GM19455 (cell line): ENCODE results near the gene CRACDL.

Source experiments
- ATAC-seq: cut with Tn5 transposase; IDR thresholded peaks from one replicate; pipeline ENCODE4 v1.9.1; 2021; ENCODE audit not compliant: unreplicated experiment

The CRACDL gene

GRCh38 chr2:98805412-98806171 lies 130.4 kb downstream of the CRACDL start:
- no peak for ATAC-seq

DNA sequence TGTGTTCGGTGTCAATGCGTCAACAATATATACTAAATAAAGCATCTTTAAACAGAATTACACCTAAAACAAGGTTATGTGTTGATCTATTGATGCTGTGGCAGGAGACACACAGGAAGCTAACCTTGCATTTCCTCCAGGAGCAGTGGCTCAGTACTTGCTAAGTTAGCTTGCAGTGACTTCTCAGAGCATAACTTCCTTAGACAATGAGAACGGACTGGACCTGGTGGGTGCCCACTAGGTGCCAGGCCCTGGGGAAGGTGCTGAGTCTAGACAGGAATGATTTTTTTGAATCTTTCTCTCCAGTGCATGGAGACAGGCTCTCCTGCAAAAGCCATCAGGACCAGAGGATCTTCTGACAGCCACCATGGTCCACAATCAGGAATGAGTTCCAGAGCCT lies 131.3 kb downstream of the CRACDL start:
- no peak for ATAC-seq

GRCh38 chr2:98804265-98804650 lies 131.8 kb downstream of the CRACDL start:
- no peak for ATAC-seq

DNA sequence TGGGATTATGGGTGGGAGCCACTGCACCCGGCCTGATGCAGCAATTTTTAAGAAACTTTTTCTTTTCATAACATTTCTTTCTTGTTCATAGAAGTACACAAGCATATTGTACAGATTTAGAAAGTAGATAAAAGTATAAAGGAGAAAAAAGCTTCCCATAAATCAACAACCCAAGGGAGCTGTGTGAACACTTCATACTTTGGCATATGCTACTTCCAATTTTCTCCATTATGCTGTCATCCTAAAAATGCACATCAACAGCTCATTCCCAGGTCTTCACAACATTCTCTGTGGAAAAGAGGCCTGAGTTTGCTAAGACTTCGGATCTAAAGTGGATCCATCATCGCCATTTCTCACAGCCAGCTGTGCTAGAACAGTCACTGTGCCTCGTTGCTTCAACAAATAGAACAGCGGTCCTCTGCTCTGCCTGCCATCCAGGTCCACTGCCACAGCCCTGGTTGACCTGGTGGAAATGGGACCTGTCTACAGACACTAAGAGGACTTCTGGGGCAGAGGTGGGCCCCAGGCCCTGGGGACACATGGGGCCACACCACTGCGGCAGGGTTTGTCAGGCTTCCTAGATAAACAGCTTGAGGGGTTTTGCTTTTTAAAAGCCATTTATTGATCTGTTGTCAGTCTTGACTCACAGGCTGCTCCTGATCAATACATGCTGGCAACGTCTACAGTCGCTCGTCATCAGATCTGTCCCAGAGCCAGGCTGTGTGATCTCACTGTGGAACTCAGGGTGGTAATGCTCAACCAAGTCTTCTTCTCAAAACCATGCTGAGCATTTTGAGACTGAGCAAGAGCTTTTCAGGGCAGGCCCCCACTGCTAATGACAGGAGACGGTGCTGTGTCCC lies 132.4 kb downstream of the CRACDL start:
- no peak for ATAC-seq

- ATAC-seq: no peak
Observed at GRCh38 chr2:98802344-98802743, 133.7 kb downstream of the CRACDL start.

DNA sequence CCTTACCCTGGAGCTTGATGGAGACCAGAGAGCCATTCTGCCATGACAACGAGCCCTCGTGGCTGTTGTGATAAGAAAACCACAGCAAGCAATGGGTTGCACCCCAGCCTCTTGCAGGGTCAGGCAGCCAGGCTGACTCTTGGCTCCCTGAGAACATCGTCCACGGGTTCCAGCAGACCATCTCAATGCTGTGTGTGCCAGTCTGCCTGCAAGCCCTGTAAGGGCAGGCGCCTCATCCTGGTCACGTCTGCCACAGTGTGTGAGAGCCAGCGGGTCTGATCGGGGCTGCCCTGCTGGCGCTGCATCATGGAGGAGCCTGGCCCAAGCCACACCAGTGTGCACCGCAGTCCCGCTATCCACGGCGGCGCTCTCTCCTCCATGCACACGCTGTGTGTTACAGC lies 134.1 kb downstream of the CRACDL start:
- ATAC-seq: no peak

- ATAC-seq: no peak
Observed at GRCh38 chr2:98801286-98801685, 134.7 kb downstream of the CRACDL start.

DNA sequence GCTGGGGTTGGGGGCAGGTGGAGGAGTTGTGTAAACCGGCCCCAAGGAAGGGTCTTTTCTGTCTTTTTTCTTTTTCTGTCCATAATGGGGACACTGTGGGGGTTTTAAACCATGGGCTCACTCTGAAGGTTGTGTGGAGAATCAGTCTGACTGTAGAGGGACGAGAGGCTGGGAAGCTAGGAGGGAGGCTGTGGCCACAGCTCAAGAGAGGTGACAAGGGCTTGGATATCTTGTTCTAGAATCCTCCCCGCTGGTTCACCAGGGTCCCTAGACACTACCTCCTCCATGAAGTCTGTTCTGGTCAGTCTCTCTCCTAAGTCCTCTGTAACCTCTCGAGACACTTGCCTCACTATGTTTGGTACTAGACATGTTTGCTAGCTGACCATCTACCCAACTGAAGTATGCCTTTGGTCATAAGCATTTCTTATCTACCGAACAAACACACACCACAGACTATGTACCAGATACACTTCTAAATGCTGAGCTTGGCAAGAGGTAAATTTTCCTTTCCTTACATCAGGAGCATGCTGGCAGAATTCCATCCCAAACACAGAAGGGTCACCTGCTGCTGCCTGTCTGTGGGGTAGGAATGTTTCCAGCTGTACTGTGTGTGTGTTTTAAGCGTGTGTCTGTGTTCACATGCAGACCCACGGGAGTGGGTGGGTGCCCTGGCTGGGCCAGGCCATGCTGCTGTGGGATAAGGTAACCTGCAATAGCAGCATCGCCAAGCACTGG lies 135.5 kb downstream of the CRACDL start:
- no peak for ATAC-seq

DNA sequence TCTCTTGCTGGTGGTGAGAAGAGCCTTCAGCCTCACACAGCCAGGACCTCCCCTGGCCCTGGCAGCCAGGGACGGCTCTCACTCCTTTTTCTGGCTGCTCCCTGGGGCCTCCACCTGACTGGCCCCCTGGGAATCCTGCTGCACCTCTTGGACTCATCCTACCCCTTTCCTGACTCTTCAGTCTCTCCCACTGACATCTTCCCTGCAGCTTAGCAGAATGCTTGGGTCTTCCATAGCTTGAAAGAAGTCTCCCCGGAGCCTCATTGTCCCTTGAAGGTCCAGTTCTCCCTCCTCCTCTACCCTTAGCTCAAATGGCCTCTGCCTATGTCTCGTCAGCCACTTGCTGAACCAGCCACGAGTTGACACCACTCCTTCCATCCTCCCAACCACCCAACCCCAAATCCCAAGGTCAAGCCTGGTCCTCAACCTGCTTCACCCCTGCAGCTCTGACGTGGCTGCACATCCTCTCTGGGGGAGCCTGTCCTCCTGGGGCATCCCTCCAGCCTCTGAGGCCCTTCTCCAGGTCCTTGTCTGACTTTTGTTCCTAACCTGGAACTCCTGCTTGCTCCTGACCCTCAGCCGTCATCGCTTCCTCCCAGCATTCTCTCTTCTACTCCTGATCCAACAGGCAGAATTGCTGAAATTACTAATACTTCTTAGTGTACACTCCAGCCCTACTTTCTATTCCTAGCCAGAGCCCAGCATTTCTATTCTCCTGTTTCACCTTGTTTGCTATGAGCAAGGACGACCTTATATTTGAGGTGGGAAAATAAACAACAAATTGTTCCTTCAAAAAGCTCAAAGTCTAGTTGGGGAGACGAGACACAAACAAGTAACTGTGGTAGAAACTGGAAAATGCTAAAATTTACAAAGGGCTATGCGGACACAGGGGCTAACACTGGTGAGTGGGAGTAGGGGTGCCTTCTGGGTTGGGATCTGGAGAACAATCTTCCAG lies 136.4 kb downstream of the CRACDL start:
- ATAC-seq: no peak

DNA sequence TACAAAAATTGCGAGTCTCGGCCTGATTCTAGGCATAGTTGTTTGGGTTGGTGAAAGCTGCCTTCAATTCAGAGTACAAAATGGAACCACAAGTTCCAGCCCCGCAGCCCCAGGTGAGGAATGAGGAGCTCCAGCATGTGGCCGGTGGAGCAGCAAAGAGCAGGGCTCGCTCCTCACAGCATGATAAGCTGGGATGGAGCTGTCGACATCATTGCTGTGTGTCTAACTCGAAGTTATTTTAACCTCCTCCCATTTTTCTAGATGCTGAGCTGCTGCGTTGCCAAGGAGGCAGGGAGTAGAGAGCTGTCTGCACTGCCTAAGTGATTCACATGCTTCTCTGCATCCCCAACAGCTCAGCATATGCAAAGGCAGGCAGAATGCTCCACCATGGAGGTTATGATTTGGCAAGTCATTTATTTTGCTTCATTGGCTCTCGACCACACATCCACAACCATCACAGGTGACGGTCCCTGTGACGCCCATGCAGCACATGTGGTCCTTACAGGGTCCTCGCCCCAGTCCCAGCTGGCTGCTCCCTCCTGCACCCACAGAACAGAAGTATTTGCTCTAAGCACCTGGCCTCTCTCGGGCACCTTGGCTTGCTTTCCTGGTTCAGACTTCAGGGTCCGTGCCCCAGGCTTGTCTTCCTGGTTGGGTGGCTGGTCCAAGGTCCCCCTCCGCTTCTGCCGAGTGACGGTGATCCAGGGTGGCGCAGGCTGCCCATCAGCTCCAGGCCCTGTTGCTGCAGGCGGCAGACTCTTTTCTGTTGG lies 139.1 kb downstream of the CRACDL start:
- ATAC-seq: no peak

- ATAC-seq: no peak
Observed at GRCh38 chr2:98795891-98796676, 139.9 kb downstream of the CRACDL start.

DNA sequence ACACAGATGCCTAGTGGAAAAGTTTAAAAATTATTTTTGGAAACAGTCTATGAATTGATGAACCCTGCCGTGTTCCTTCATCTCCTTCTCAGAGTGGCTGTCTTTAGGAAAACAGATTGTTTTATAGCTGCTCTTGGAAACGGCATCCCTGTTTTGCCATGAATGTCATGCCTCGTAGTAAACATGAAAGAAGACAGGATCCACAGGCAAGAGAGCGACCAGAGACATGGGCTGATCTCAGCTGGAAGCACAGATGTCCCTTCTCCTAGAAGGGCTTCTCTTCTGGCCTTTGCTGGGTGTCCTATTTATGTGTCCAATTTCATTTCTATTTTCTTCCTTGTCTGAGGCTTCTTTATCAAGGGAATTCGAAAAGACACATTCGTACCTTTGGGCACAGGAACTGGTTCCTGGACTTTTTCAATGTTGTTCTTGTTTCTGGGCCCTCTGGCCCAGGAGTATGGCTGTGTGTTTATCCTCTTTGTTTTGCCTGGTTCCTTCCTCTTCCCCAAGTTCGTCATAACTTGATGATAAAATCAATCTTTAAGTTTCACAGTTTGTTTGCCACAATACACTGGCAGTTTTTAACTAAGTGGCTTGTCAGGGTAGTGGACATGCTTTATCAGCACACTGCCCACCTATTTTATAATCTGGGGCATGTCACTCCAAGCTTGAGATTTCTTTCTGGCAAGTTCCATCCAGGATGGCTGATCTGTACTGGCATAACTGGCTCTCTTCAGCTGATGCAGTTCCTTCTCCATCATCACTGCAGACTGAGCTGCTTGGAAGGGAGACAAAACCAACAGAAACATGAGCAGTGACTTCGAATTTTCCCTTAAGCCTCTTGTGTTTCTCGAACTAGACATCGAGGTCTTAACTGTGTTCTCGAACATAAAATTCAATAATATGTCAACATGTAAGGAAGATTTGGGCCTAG lies 141.9 kb downstream of the CRACDL start:
- no peak for ATAC-seq

DNA sequence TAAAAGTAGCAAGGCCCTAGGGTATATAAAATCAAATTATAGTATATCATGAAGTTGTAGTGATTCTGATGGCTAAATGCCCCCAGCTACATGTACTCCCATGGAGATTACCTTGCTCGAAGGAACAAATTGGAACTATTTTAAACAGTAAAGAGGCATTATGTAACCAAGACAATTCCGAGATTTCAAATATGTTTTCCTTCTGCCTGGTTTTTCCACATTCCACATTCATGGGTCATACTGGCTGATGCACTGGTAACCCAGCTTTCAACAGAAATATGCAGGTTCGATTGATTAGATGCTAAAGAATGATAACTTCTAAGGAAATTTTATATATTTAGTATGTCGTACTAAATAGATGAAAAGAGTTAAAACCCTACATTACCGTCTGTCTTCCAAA lies 142.8 kb downstream of the CRACDL start:
- no peak for ATAC-seq

DNA sequence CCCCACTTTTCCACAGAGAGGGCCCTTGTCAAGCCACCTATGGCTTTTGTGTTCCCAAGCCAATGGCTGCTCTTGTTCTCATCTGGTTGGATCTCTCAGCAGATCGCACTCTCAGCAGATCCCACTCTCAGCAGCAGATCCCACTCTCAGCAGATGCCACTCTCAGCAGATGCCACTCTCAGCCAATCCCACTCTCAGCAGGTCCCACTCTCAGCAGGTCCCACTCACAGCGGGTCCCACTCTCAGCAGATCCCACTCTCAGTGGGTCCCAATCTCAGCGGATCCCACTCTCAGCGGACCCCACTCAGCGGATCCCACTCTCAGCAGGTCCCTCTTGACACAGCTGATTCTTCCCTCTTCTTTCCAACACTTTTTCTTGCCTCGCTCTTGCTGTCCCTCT lies 145.8 kb downstream of the CRACDL start:
- ATAC-seq: no peak

DNA sequence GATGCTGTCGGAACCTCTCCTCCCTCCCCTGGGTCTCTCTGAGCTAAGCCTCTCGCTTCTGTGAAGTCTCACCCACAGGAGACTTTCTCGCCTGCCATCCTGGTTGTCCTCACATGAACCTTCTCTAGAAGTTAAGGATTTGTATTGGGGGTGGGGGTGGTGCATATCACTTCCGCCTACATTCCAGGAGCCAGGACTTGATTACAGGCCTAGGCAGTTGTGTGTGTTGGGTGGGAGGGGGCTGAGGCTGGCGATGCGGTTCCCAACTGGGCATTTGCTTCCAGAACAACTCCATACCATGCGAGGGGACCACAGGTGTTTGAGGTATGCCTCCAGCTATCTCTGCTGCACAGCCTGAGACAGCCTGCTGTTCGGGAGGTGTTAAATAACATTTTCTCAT lies 148.3 kb downstream of the CRACDL start:
- ATAC-seq: no peak

- no peak for ATAC-seq
Observed at GRCh38 chr2:98786179-98786578, 149.8 kb downstream of the CRACDL start.

- no peak for ATAC-seq
Observed at GRCh38 chr2:98782570-98782969, 153.5 kb downstream of the CRACDL start.

GRCh38 chr2:98781822-98782221 lies 154.2 kb downstream of the CRACDL start:
- no peak for ATAC-seq
